ENCODE measurements around the gene PDE11A.

- TF ChIP-seq POLR2A (IDR thresholded peaks at IDR 0.05) = no peak
- TF ChIP-seq, protein P1, sequence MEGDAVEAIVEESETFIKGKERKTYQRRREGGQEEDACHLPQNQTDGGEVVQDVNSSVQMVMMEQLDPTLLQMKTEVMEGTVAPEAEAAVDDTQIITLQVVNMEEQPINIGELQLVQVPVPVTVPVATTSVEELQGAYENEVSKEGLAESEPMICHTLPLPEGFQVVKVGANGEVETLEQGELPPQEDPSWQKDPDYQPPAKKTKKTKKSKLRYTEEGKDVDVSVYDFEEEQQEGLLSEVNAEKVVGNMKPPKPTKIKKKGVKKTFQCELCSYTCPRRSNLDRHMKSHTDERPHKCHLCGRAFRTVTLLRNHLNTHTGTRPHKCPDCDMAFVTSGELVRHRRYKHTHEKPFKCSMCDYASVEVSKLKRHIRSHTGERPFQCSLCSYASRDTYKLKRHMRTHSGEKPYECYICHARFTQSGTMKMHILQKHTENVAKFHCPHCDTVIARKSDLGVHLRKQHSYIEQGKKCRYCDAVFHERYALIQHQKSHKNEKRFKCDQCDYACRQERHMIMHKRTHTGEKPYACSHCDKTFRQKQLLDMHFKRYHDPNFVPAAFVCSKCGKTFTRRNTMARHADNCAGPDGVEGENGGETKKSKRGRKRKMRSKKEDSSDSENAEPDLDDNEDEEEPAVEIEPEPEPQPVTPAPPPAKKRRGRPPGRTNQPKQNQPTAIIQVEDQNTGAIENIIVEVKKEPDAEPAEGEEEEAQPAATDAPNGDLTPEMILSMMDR (IDR thresholded peaks at IDR 0.05) = no peak
These were observed 472.6 kb downstream of the PDE11A start for GRCh38 chr2:177599956-177600355.

Measured in esophagus squamous epithelium (tissue), 4 donors.